GM23338 (cell line): ENCODE results near the gene NPHP4. TPM values are rescaled to one million over a fixed set of nuclear protein-coding genes. Genes with fewer than 3 reads are reported as not detected.

Experiments
- ATAC-seq: fragments of 200-7000 bp; cut with Tn5 transposase; 3 replicates; pipeline ENCODE4 v1.9.1; 2020
- DNase-seq: peaks from one replicate; pipeline ENCODE4 v3.0.0-alpha.2; 2015; ENCODE audit warnings: low spot score
- H2AFZ ChIP-seq: fragments of 200-600 bp; sonication (generic); 2 replicates; pipeline ENCODE4 v1.8.0; 2016; ENCODE audit warnings: antibody characterized with exemption, mild to moderate bottlenecking, moderate library complexity
- H3F3A ChIP-seq: fragments of 200-600 bp; sonication (generic); replicated peaks from 2 replicates; pipeline ENCODE4 v1.8.0; 2017; ENCODE audit warnings: antibody characterized with exemption, mixed run types, low read depth
- H3K27ac ChIP-seq: fragments of 200-600 bp; sonication (generic); 2 replicates; pipeline ENCODE4 v1.6.1; 2016; ENCODE audit warnings: low read depth
- H3K27me3 ChIP-seq: fragments of 200-600 bp; sonication (generic); 2 replicates; pipeline ENCODE4 v1.8.0; 2016; ENCODE audit warnings: mild to moderate bottlenecking, mixed run types, moderate library complexity; ENCODE audit not compliant: insufficient read depth
- H3K36me3 ChIP-seq: fragments of 200-600 bp; sonication (generic); 2 replicates; pipeline ENCODE4 v1.8.0; 2016; ENCODE audit warnings: mild to moderate bottlenecking; ENCODE audit not compliant: insufficient read depth
- H3K4me1 ChIP-seq: fragments of 200-600 bp; sonication (generic); 2 replicates; pipeline ENCODE4 v1.8.0; 2016; ENCODE audit warnings: mild to moderate bottlenecking, moderate library complexity; ENCODE audit not compliant: insufficient read depth
- H3K4me2 ChIP-seq: fragments of 200-600 bp; sonication (generic); 2 replicates; pipeline ENCODE4 v1.7.1; 2017; ENCODE audit warnings: mixed run types
- H3K4me3 ChIP-seq: fragments of 200-600 bp; sonication (generic); 2 replicates; pipeline ENCODE4 v1.6.1; 2016; ENCODE audit warnings: mixed run types
- H3K79me2 ChIP-seq: fragments of 200-600 bp; sonication (generic); replicated peaks from 2 replicates; pipeline ENCODE4 v1.8.0; 2017; ENCODE audit warnings: mild to moderate bottlenecking; ENCODE audit not compliant: insufficient read depth
- H3K9me2 ChIP-seq: fragments of 200-600 bp; sonication (generic); 2 replicates; pipeline ENCODE4 v1.8.0; 2017; ENCODE audit not compliant: insufficient read depth
- H4K20me1 ChIP-seq: fragments of 200-600 bp; sonication (generic); replicated peaks from 2 replicates; pipeline ENCODE4 v1.8.0; 2017; ENCODE audit warnings: mild to moderate bottlenecking; ENCODE audit not compliant: insufficient read depth
- H3K27ac Mint-ChIP-seq: 2 replicates; pipeline ENCODE4 v1.8.0; 2020; ENCODE audit warnings: inconsistent platforms, mild to moderate bottlenecking, moderate library complexity, mixed read lengths
- H3K27me3 Mint-ChIP-seq: 3 replicates; pipeline ENCODE4 v1.8.0; 2022; ENCODE audit warnings: low read depth, mild to moderate bottlenecking, moderate library complexity, mixed read lengths, inconsistent platforms; ENCODE audit not compliant: insufficient read depth, poor library complexity
- H3K36me3 Mint-ChIP-seq: 3 replicates; pipeline ENCODE4 v1.8.0; 2021; ENCODE audit warnings: low read depth, mild to moderate bottlenecking, inconsistent platforms, moderate library complexity, mixed read lengths
- H3K4me1 Mint-ChIP-seq: 3 replicates; pipeline ENCODE4 v1.8.0; 2020; ENCODE audit warnings: mild to moderate bottlenecking, inconsistent platforms, mixed read lengths
- H3K4me3 Mint-ChIP-seq: 3 replicates; pipeline ENCODE4 v1.8.0; 2021; ENCODE audit warnings: moderate library complexity, mild to moderate bottlenecking, inconsistent platforms, mixed read lengths
- H3K9me3 Mint-ChIP-seq: 3 replicates; pipeline ENCODE4 v1.8.0; 2020; ENCODE audit warnings: moderate library complexity, mild to moderate bottlenecking, inconsistent platforms, mixed read lengths
- CREB1 ChIP-seq: fragments of 250-450 bp; sonication (Bioruptor Pico); IDR thresholded peaks from 2 replicates; pipeline ENCODE4 v1.5.0; 2020; ENCODE audit warnings: low read depth, mild to moderate bottlenecking, moderate library complexity
- EZH2 ChIP-seq: fragments of 200-600 bp; sonication (generic); IDR thresholded peaks from one replicate; pipeline ENCODE4 v1.8.0; 2017; ENCODE audit warnings: antibody characterized with exemption, mild to moderate bottlenecking, low read depth; ENCODE audit not compliant: unreplicated experiment
- JUNB ChIP-seq: IDR thresholded peaks from one replicate; pipeline ENCODE4 v1.6.1; 2016; ENCODE audit warnings: antibody characterized with exemption; ENCODE audit not compliant: unreplicated experiment
- NANOG ChIP-seq: IDR thresholded peaks from 2 replicates; pipeline ENCODE4 v1.6.1; 2016; ENCODE audit warnings: antibody characterized with exemption, borderline replicate concordance
- REST ChIP-seq: IDR thresholded peaks from one replicate; pipeline ENCODE4 v1.6.1; 2018; ENCODE audit warnings: antibody characterized with exemption; ENCODE audit not compliant: unreplicated experiment
- STAT1 ChIP-seq: IDR thresholded peaks from one replicate; pipeline ENCODE4 v1.6.1; 2016; ENCODE audit warnings: antibody characterized with exemption; ENCODE audit not compliant: unreplicated experiment
- ZNF114 ChIP-seq: fragments of 250-450 bp; sonication (Bioruptor Pico); IDR thresholded peaks from 2 replicates; pipeline ENCODE4 v1.5.0; 2020; ENCODE audit warnings: mild to moderate bottlenecking, moderate library complexity
- ZNF331 ChIP-seq: fragments of 250-450 bp; sonication (Bioruptor Pico); IDR thresholded peaks from 2 replicates; pipeline ENCODE4 v1.5.0; 2020; ENCODE audit warnings: low read depth, mild to moderate bottlenecking, moderate library complexity
- polyA plus RNA-seq: library from polyadenylated mRNA; unstranded; fragments of >200 nt; fragmentation: Nextera tagmentation; extraction: Ambion mirVana; gene quantifications from 2 replicates; pipeline ENCODE4 v1.2.1, GENCODE V29; 2016
- total RNA-seq: library from RNA; depleted of rRNA; stranded (reverse); fragments of >200 nt; shearing (Covaris generic); gene quantifications from 2 replicates; pipeline ENCODE4 v1.2.3, GENCODE V29; 2014
- TF ChIP-seq, protein P1 (sequence below), 2 experiments: fragments of 200-600 bp in 1 of 2; sonication (generic) in 1 of 2; conservative IDR thresholded peaks; 2 replicates each; pipeline versions ENCODE4 v1.5.1 to v1.6.1; 2016 to 2017; ENCODE audit warnings: antibody characterized with exemption in 2 of 2, low read depth in 2 of 2, mild to moderate bottlenecking in 2 of 2, moderate library complexity in 1 of 2
- TF ChIP-seq, protein P2 (sequence below): IDR thresholded peaks from 2 replicates; pipeline ENCODE4 v1.6.1; 2016; ENCODE audit warnings: antibody characterized with exemption

The NPHP4 gene
- total and polyA plus RNA-seq, 2 experiments from 2014 or later, result 2.5 to 12.4 TPM

DNA sequence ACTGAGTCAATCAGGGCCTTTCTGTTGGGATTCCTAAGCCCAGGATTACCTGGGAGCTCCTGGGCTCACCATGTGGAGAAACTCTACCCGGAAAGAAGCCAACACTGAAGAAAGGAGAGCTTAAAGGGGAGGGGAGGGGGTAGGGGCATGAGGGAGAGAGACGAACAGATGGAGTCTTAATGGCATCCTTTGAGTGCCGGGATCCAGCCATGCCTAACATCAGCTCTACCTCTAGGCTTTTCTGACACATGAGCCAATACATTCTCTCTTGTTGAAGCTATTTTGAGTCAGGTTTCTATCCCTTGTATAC, 75.0 kb downstream of the NPHP4 start (continued):
- TF ChIP-seq, protein P1, sequence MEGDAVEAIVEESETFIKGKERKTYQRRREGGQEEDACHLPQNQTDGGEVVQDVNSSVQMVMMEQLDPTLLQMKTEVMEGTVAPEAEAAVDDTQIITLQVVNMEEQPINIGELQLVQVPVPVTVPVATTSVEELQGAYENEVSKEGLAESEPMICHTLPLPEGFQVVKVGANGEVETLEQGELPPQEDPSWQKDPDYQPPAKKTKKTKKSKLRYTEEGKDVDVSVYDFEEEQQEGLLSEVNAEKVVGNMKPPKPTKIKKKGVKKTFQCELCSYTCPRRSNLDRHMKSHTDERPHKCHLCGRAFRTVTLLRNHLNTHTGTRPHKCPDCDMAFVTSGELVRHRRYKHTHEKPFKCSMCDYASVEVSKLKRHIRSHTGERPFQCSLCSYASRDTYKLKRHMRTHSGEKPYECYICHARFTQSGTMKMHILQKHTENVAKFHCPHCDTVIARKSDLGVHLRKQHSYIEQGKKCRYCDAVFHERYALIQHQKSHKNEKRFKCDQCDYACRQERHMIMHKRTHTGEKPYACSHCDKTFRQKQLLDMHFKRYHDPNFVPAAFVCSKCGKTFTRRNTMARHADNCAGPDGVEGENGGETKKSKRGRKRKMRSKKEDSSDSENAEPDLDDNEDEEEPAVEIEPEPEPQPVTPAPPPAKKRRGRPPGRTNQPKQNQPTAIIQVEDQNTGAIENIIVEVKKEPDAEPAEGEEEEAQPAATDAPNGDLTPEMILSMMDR (conservative IDR thresholded peaks at IDR 0.05; ENCODE audit: low read depth in 2 of 2), result no peak
- TF ChIP-seq REST (no peak), STAT1 (no peak)

DNA sequence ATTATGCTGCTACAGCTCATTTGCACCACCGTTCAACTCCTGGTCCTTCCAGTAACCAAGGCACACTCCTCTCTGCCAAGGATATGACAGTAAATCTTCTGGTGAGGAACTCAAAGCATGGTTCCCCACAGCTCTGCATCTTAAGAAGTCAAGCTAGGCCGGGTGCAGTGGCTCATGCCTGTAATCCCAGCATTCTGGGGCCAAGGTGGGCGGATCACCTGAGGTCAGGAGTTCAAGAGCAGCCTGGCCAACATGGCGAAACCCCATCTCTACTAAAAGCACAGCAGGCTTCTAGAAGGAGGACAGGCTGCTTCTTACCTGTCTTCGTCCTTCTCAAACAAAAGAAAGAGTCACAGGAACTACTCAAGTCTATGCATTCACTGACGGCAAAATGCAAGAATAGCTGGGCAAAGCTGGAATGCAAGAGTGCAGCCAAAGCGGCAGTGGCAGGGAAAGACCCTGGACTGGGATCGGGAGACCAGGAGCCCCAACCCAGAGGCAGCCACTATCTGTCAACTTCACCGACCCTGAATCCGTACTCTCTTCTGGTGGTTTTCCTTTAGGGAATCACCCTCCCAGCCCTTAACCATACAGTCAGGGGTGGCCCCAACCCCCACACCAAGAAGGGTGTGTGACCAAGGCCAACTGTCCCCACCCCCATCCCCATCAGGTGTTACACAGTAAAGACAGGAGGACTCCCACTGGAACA, 75.5 kb downstream of the NPHP4 start:
- TF ChIP-seq JUNB, result no peak
- no peak for TF ChIP-seq STAT1
- TF ChIP-seq, protein P1 (conservative IDR thresholded peaks at IDR 0.05; ENCODE audit: low read depth in 2 of 2), result no peak
- no peak for TF ChIP-seq CREB1 (CRISPR knock-in tag)
- no peak for TF ChIP-seq ZNF114 (CRISPR knock-in tag)
- no peak for TF ChIP-seq EZH2
- no peak for TF ChIP-seq ZNF331 (CRISPR knock-in tag)
- no peak for TF ChIP-seq NANOG
- TF ChIP-seq, protein P2, sequence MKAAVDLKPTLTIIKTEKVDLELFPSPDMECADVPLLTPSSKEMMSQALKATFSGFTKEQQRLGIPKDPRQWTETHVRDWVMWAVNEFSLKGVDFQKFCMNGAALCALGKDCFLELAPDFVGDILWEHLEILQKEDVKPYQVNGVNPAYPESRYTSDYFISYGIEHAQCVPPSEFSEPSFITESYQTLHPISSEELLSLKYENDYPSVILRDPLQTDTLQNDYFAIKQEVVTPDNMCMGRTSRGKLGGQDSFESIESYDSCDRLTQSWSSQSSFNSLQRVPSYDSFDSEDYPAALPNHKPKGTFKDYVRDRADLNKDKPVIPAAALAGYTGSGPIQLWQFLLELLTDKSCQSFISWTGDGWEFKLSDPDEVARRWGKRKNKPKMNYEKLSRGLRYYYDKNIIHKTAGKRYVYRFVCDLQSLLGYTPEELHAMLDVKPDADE, result no peak
- no peak overlapping the region for H3K27ac Mint-ChIP-seq

More for the DNA sequence above, 75.5 kb downstream of the NPHP4 start:
- peaks cover 11% of the 10 kb centered on the region for H3K4me1 Mint-ChIP-seq
- Histone ChIP-seq H3K27ac (no peak overlapping the region), H4K20me1 (no peaks in the 10 kb centered on the region), H3K79me2 (no peaks in the 10 kb centered on the region), H3K4me1 (no peaks in the 10 kb centered on the region), H3K9me2 (no peaks in the 10 kb centered on the region), H3K4me3 (no peak overlapping the region), H3K36me3 (no peaks in the 10 kb centered on the region), H3K4me2 (no peak overlapping the region), H2AFZ (no peak overlapping the region), H3K27me3 (no peaks in the 10 kb centered on the region), H3F3A (no peaks in the 10 kb centered on the region)
- no peaks in the 10 kb centered on the region for H3K9me3 Mint-ChIP-seq
- DNase-seq (no peak), ATAC-seq (no peak)
- H3K27me3 Mint-ChIP-seq, result peaks cover 4% of the 10 kb centered on the region
- no peaks in the 10 kb centered on the region for H3K36me3 Mint-ChIP-seq
- no peak overlapping the region for H3K4me3 Mint-ChIP-seq
